GM18858 (cell line): ENCODE results near the gene SLC9A3.

ENCODE experiments used
- ATAC-seq: cut with Tn5 transposase; IDR thresholded peaks from one replicate; pipeline ENCODE4 v1.9.1; 2021; ENCODE audit not compliant: unreplicated experiment

SLC9A3 gene

DNA sequence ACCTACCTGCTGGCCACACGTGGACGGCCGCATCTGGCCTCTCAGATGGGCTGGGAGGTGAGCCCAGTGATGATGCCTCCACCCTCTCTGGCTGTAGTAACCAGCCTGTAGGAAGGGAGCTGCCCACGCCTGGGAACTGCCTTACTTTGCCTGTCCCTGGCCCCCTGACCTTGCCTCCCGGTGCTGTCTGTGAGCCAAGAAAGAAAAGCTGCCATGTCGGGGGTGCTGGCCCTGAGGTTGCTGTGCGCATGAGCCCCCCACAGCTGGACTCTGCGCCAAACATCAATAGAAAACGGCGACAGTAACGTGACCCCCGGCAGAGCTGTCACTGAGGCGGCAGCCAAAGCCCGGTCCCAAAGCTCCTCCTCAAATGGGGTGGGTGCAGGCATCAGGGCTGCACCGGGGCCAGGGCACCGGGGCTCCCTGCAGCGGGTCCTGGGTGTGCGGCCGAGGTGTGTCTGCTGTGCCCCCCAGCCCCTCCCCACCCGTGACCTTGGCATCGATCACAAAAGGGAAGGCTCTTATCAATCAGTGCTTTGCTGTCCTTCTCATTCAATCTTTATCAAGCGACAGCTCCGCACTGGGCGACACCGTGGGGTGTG is 15.3 kb upstream of the SLC9A3 start:
- no peak for ATAC-seq

DNA sequence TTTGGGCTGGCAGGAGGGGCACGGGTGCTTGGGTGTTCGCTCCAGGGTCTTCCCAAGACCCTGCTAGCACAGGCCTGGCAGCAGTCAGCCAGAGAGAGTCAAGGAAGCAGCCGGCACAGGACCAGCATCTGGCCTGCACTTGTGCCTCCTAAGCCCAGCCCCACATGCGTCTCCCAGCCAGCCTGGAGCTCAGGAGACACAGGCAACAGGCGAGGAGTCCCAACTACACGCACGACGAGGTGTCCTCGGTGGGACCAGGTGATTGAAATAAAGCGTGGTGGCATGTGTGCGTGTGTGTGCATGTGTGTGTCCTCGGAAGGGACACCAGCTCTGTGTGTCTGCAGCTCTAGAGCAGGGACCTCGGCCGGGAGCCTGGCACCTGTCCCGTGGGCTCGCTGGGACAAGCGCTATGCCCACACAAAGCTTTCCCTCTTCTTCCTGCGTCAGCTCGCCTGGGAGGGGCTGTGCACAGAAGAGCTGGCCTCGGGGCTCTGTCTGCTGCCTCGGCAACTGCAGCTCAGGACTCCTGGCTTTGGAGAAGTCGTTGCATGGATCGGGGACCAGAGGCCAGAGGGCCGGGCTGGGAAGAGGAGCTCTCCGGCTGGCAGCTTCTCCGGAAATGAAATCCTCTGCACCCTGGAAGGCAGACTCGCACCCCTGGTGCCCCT is 14.7 kb upstream of the SLC9A3 start:
- no peak for ATAC-seq

DNA sequence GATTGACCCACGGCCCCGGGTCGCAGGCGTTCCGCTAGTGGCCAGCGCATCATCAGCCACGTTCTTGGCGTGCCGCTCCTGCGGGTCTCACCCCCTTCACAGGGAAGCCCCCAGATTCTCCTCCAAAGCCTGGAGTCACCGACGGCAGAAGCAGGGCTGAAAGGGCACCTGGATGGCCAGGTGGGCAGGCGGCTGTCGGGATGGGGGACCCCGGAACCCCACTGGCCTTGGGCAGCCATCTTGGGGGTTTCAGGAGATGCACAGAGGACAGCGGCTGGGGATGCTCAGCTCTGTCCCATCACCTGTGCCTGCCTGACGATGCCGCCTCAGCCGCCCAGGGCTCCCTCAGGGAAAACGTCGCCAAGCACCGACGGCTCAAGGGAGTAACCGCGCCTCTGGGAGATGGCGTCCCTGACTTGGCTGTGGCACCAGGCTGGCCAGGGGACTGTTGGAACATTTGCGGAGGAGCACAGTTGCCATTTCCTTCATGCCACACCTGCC is 14.1 kb upstream of the SLC9A3 start:
- ATAC-seq, result no peak

DNA sequence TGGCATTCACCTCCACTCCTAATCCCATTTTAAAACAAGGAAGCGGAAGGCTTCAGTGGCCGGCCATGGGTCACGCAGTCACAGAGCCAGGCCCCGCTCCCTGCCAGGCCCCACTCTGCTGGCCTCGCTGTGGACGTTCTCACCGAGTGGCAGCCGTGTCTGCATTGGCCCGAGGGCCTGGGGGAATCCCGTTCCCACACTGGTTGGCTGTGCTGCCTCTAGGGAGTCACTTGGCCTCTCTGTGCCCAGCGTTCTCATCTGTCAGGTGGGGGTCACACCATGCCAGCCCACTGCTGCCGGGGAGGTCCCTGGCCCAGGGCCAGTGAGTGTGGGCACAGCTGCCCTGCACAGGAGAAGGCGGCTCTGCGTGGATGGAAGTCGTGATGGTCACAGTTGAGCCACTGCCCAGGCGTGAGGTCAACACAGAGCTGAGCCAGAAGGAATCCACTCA is 13.4 kb upstream of the SLC9A3 start:
- no peak for ATAC-seq

DNA sequence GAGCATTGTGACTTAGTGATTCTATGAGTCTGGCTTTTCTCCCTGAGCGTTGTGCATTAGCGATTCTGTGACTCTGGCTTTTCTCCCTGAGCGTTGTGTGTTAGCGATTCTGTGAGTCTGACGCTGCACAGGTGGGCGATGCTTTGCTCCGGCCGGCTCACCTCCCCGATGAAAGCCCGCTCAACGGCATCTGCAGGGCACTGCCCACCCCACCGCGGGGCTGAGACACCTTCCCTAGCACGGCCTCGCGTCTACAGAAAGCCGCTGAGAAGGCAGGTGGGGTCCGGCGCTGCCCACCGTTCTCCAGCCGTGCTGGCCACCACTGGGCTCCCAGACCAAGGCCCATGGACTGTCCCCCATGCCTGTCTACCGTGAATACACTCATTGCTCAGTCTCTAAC is 12.8 kb upstream of the SLC9A3 start:
- ATAC-seq, result no peak

DNA sequence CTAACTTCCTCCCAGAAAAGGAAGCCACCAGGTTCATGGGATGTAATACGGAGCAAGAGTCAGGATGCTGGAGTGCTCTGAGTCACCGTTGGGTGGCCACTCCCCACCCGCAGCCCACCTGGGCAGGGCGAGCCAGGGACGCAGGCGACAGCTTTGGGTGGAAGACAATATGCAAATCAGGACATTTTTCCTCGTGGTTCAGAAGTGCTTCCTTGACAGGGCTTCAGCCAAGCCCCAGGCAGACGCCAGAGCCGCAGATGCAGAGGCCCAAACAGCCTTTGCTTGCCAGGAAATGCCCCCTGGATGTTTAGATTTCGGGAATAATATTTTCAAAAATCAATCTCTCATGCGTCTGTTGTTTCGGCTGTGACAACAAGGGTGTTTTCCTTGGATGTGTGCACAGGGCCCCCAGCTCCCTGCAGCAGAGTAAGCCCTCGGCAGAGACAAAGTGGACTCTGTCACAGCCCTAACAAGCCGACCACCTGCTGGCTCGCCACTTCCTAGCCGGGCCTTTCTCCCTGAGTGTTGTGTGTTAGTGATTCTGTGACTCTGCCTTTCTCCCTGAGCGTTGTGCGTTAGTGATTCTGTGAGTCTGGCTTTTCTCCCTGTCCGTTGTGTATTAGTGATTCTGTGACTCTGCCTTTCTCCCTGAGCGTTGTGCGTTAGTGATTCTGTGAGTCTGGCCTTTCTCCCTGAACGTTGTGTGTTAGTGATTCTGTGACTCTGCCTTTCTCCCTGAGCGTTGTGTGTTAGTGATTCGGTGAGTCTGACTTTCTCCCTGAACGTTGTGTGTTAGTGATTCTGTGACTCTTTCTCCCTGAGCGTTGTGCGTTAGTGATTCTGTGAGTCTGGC is 11.8 kb upstream of the SLC9A3 start:
- ATAC-seq, result no peak

DNA sequence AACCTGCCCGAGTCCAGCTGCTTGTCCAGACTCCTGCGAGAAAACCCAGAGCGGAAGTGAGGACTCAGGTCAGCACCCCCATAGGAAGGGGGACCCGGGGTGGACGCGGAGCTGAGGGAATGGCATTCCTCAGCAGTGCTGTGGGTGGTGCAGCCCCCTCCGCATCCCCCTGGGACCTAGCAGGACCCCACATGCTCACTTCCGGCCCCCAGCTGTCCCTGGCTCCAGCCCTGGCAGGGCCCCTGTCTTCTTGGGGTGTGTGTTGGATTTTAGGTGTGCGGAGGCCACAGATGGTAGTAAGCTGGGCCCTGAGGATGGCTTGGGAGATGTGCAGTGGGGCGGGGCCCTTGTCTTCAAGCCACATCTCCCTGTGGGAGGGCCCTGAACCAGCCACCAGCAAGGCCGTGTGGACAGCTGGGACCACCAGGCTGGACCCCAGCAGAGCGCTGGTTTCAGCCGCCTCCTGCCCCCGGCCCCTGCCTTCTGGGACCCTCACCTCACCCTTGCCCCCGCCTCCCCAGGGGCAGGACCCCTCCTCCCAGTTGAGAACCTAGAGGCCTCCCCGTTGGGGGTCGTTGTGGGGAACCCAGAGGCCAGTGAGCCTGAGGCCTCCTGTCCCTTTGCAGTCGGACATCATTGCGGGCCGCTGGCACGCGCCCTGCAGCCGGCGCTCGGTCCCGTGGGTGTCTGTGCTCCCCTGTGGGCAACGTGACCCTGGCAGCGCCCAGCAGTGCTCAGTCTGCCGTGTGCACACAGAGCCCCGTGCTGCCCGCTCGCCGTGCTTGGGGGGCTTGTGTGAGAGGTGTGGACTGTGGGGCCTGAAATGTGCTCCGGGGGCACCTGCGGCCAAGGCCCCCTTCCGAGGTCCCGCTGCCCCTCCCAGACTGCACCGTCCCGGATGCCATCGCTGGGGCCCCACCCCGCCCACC is 10.8 kb upstream of the SLC9A3 start:
- ATAC-seq, result no peak

DNA sequence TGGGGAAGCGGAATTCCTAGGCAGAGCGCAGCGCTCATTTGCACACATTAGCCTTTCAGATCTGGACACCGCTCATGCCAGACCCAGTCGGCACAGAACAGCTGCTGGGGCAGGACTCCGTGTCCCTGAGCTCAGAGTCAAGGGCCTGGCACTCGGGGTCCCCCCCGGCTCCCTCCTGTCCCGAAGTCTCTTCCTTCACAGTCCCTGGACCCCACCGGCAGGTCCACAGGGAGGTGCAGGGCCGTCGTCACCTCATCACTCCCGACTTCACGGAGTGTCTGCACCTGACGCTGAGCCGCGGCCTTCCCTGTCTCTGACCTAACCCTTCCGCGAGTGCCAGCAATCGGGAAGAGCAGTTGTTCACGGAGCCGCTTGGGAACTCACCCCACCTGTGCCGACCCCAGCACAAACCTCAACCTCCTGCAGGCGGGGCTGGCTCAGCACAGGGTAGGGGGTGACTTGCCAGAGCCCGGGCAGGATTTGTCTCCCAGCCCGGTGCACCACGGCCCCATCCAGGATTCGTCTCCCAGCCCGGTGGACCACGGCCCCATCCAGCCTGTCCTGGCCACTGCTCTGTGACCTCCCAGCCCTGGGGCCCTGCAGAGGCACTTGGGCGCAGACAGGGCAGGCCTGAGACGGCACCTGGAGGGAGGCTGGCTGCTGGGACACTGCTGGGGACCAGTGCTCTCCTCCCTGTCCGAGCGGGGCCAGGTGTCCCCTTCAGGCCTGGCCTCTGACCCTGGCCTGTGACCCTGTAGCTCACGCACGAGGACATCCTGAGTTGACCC is 9.9 kb upstream of the SLC9A3 start:
- ATAC-seq, result no peak

DNA sequence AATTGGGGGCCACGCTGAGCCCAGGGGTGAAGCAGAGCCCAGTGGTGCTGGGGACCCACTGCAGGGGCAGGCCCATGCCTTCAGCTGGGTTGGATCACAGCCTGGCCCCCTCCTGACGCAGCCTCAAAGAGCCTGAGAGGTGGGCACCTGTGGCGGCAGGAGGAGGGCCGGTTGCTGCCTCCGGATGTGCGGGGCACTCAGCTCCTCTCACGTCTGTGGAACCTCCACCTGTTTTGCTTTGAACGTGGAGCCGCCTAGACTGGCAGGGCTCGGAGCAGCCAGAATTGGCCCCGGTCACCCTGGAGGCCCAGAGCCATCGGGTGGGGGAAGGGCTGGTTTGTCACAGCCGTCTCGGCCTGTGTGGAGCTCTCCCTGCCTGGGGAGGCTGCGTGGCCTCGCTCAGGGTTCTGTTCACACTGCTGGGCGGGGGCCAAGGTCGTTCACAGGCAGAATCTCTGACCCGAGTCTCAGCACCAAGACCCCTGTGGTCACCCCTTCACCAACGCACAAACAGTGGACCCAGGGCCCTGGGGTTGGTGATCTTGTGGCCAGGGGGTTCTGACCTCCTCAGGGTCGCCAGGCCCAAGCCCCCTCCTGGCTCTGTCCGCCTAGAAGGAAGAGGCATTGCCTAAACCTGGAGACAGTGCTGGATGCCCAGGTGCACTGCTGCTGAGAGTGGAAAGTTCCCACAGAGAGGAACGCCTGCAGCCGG is 9.2 kb upstream of the SLC9A3 start:
- no peak for ATAC-seq

DNA sequence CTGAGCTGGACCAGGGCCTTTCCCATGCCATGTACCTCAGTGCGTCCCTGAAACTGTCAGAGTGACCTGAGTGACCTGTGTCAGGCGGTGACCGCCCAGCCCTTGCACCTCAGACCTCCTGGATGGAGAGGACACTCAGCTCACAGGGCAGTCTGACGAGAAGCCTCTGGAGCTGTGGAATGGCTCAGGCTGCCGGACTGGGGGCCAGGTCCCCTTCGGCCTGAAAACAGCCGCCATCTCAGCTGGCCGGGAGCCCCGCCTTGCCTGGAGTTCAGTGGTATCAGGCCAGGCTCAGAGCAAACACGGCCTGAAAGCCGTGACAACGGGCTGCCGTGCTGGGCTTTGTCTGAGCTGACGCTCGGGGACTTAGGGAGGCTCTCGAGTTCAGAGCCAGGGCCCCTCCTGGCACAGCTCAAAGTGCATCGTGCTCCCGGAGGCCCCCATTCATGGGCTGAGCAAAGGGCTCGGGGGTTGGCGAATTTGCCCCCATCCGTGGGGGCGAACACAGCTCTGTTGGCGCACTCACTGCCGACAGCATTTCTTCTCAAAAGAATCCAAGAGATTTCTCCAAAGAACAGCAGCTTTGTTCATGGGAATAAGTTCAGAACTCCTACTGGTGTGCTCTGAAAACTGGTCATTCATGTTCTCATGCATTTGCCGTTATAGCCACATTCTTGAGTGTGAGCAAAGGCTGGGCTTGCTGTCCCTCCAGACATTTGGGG is 8.4 kb upstream of the SLC9A3 start:
- ATAC-seq, result no peak

DNA sequence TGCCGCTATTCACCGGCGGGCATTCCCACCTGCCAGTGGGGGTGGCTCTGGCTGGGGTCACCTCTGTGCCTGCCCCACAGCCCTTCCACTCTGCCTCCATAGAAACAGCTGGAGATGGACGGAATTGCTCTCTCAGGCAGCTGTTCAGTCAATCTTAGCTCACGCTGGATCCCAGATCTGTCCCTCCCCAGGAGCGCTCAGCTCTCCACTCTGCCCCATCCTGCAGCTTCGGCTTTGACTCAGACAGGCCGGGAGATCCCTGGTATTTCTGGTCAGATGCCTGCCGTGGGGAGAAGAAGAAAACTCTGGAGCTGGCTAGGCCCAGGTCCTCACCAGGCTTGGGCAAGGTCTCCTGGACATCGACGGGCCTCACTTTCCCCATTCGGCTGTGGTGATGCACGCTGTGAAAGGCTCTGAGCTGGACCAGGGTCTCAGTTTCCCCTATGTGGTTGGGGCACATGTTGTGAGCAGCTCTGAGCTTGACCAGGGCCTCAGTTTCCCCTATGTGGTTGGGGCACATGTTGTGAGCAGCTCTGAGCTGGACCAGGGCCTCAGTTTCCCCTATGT is 7.6 kb upstream of the SLC9A3 start:
- no peak for ATAC-seq

DNA sequence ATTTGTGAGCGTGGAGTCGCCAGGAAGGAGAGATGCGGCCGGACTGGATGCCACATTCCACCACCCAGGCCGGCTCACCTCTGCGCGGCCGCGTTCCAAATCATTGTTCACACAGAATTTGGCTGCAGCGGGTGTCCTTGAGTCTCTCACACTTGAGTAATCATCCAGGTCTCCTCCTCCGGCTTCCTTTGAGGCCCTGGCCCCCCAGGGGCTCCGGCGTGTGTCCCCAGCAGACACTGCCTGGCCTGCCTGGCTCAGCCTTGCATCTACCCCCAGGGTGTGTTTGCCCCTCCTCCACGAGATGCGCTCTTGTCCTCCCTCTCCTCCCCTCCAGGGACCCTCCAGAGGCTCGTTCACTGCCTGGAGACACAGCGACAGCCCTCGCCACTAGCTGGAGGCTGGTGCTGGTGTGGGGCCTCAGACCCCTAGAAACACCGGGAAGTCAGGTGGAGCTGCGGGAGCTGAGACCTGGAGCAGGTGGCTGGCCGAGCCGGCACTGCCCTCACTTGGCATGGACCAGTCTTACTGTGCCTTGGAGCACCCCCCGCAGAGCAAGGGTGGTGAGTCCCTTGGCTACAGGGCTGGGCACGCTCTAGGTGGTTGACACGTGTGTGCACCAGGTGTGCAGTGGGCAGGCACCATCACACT is 7.0 kb upstream of the SLC9A3 start:
- no peak for ATAC-seq

DNA sequence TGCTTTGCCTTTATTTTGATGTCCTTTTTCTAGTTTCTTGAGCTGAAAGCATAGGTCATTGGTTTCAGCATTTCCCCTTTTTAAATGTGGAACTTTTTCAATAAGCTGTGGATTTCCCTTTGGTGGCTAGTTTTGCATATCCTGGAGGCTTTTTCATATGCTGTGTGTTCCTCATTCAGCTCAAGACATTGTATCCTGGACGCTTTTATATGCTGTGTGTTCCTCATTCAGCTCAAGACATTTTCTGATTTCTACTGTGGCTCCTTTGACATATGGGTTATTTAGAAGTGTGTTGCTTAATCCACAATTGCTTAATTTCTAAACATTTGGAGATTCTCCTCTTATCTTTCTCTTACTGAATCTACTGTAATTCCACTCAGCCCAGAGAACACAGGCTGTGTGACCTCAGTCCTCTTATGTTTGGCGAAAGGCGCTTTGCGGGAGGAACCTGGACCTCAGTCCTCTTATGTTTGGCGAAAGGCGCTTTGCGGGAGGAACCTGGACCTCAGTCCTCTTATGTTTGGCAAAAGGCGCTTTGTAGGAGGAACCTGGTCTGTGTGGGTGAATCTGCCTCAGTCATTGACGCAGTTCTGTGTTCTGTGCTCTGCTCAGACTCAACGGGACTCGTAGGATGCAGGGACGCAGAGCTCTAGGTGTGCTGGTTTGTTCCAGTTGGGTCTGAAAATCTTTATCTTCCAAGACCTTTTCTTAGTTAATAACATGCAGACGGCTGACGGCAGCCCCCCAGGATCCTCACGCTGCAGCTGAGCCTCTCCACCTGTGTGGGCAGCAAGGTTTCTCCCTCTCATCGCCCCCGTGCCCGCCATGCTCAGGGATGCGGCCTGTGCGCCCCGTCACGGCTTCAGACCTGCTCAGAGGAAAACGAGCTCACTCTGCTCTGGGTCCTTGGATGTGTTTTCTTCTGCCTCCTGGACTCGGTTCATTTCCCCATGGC is 6.0 kb upstream of the SLC9A3 start:
- no peak for ATAC-seq

DNA sequence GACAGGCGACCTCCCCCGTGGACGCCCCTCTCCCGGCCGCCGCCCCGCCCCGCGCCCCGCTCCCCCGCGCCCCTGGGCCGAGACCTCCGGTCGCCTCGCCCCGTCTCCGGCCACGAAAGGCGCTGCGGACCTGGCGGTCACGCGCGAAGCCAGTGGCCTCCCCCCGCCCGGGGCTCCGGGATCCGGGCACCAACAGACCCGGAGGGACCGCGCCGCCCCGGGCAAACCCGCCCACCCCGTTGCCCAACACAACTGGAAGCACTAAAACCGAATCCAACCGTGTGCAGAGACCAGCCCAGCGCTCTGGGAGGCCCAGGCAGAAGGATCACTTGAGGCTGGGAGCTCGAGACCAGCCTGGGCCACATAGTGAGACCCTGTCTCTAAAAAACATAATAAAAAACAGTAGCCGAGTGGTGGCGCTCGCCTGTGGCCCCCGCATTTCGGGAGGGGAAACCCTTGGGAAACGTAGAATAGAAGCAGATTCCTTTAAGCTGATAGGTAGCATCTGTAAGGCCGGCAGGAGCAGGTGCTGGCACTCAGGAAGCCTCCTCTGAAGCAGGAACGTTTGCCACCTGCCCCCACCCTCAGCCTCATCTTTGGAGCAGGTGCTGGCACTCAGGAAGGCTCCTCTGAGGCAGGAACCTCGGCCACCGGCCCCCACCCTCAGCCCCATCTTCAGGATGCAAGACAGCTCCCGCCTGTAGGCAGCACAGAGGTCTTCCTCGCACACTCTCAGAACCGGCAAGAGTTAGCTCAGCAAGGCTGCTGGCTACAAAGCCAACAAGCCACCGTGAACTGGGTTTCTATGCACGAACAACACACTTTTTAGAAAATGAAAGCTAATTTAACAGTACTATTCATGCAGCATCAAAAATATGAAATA is 4.6 kb upstream of the SLC9A3 start:
- ATAC-seq, result no peak

DNA sequence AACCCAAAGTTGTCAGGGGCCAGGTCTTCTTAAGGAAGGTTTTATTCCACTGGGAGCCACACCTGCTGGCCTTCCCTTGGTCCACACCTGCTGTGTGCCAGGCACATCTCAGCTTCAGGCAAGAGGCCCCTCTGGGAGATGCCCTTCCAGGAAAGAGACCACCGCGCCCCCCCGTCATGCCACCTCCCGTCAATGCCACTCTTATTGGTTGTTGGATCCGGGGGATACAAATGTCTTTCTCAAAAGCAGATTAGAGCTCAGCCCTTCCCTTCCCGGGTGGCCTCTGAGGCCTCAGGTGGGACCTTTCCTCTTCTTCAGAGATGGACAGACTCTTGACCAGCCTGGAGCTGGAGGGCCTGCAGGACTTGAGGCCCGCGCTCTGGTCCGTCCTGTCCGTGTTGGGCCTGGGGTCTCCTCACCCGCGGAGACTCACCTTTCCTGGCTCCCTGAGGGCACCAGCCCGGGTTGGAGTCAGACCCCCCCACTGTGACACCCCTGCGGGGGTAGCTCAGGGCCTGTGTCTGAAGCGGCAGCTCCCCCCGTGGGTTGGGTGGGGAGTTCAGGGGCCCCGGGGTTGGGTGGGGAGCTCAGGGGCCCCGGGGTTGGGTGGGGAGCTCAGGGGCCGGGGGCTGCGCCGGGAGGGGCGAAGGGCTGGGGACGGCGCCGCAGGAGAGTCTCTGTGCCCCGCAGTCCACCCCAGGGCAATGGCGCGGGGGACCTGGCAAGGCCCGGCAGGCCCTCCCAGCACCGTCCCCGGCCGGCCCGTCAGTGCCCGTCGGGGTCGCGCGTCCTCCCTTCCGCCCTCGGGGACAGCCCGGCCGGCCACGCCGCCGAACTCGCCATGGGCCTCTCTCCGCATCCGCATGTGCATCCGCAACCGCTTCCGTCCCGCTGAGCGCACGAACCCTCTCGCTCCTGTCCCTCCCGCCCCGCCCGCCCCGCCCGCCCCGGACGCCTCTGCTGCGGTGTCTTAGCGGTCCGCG is 3.7 kb upstream of the SLC9A3 start:
- ATAC-seq, result no peak
